Stimulated activated CD8-positive, alpha-beta memory T cell treated with anti-CD3 and anti-CD28 coated beads, Interleukin-12 subunit alpha, Interleukin-12 subunit beta, amount 100 ng/mL, for 1 hour (primary cell): ENCODE results near the gene SKIC2.
"Not testable (repeated sequence)": the region's sequence is repeated elsewhere in the genome, so short reads cannot be mapped to it uniquely, and the experiment has no call there.

ENCODE experiments used
- DNase-seq: peaks from one replicate; pipeline ENCODE4 v3.0.0-alpha.2; 2020; ENCODE audit warnings: low read depth

SKIC2 gene

DNA sequence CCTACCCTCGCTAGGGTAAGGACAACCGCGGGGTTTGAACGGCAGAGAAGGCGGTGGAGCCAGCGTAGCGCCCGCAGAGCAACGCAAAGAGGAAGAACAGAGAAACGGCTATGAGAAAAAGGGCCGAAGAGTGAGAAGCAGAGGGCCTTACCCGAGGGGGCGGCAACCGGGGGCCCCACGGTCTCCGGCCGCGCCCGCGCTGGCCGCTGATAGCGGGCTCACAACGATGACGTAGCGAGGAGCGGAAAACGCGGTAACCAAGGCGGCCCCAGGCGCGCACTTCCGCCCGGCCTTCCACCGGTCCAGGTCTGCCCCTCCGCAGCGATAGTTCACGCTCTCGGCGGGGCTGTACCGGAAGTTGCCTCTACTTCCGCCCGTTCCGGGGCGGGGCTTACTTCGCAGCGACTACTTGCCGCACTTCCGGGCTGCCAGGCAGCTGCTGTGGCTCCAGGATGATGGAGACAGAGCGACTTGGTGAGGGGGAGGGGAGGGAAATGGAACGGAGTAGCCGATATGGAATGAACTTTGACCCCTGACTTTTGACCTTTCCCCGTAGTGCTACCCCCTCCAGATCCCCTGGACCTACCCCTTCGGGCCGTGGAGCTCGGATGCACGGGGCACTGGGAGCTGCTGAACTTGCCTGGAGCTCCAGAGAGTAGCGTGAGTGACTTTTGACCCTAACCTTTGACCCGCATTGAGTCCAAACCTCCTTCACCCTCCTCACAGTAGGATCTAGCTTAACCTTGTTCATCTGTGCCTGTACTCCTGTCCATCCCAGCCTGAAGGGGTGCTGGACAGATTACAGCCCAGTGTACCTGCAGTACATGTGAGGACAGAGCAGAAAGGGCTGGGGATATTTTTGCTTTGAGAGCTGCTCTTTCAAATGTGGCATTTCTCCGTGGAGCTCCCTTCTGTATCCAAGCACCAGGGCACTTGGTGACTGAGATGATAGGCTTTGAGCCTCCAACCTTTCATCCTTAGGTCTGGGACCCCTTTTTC, at the start of gene SKIC2, which contains the start of gene NELFE:
Gene SKIC2, plus strand, starts transcription at position 435 of the 999 bp plus-strand sequence. Its CDS starts 18 bp downstream, at position 453.
Gene NELFE, minus strand, starts transcription at position 231 of the 999 bp plus-strand sequence. CDS start 525 bp downstream, outside the sequence.
- peak; percentile 99 for DNase-seq

DNA sequence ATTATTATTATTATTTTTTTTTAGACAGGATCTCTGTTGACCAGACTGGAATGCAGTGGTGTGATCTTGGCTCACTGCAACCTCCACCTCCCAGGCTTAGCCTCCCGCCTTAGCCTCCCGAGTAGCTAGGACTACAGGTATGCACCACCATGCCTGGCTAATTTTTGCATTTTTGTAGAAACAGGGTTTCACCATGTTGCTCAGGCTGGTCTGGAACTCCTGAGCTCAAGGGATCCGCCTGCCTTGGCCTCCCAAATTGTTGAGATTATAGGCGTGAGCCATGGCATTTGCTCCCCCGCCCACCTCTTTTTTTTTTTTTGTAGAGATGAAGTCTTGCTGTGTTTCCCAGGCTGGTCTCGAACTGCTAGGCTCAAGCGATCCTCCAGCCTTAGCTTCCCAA, 49.7 kb upstream of the SKIC2 start:
- DNase-seq: not testable (repeated sequence)

DNA sequence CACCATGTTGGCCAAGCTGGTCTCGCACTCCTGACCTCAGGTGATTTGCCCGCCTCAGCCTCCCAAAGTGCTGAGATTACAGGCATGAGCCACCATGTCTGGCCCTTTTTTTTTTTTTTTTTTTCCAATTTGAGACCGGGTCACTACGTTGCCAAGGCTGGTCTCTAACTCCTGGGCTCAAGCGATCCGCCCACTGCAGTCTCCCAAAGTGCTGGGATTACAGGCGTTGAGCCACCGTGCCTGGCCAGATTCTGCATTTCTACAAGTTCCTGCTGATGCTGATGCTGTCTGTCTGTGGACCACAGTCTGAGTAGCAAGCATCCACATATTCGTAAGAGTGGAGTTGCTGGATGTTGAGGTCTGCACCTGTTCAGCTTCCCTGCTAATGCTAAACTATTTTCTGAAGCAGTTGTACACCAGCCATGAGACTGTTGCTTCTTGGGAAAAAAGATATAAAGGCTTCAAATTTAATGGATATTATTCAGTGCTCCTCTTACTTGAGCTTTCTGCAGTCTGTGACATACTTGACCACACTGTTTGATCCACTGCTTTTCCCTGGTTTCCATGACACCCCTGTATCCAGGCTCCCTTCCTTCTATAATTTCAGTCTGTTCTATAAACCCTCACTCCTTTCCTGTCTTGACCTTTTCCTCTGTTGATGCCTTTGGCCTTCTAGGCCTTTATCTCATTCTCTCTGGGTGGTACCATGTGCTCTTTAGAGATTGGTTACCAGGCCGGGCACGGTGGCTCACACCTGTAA, 47.0 kb upstream of the SKIC2 start:
- no peak for DNase-seq

DNA sequence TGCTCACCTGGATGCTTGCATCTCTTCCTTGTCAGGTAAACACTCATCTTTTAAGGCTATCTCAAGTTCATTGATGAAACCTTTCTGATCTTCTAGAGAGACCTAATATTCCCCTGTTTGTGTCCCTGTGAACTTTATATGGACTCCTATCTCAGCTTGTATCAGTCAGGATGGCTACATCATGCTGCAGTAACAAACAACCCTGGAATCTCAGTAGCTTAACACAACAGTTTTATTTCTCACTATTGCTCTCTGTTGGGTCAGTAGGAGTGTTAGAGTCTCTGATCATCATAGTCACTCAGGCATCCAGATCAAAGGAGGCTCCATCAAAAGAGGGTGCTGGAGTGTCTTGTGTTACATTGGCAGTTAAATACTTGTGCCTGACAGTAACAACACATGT, 43.6 kb upstream of the SKIC2 start:
- DNase-seq: no peak

DNA sequence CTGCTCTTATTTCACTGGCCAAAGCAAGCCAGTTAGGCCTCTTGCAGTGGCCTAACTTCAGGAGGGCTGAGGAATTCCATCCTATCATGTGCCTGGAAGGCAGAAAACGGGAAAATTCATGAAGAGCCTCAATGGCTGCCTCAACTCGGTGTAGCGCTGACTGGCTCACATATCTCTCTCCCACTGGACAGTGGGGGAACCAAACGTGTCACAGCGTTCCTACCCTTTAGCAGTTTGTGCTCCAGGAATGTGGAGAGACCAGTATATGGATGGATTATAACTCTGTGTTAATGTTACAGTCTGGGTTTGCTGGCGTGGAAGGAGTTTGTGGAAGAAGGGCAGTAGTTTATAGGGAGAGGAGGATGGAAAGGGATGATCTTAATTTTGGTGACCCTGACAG, 43.2 kb upstream of the SKIC2 start:
- no peak for DNase-seq

DNA sequence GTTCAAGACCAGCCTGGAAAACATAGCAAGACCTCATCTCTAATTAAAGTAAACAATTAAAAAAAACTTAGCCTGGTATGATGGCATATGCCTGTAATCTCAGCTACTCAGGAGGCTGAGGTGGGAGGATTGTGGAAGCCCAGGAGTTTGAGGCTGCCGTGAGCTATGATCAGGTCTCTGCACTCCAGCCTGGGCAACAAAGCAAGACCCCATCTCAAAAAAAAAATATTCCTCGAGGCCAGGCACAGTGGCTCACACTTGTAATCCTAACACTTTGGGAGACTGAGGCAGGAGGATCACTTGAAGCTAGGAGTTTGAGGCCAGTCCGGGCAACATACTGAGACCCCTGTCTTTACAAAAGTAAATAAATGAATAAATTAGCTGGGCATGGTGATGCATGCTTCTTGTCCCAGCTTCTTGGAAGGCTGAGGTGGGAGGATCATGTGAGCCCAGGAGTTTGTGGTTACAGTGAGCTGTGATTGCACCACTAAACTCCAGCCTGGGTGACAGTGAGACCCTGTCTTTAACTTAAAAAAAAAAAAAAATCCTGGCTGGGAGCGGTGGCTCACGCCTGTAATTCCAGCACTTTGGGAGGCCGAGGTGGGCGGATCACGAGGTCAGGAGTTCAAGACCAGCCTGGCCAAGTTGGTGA, 40.8 kb upstream of the SKIC2 start:
- DNase-seq: no peak

DNA sequence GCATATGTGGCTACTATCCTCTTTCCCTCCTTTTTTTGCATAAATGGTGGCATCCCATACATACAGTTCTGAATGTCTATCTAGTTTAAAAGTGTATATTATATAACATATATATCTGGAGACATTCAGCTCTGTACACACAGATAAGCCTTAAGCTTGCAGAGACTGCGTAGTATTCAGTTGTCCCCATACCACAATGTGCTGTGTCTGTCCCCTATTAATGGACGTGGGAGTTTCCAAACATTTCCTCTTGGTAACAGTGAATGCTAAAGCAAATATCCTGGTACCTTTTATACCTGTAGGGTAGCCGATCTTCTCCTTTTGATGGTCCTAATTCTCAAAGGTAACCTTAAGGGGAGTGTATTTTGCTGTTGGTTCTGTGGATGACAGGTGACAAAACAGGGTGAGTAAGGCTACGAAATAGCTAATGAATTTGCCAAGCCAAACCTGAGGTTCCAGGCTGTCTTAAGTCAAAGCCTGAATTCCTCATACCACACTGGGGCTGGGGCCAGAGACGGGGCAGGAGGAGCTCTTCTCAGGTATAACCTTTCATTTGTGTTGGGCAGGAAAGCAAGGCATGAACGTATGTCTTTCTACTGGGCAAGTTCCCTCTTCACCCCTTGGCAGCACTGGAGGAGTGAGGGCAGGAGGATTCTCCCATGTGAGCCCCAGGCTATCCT, 39.2 kb upstream of the SKIC2 start:
- DNase-seq: no peak

DNA sequence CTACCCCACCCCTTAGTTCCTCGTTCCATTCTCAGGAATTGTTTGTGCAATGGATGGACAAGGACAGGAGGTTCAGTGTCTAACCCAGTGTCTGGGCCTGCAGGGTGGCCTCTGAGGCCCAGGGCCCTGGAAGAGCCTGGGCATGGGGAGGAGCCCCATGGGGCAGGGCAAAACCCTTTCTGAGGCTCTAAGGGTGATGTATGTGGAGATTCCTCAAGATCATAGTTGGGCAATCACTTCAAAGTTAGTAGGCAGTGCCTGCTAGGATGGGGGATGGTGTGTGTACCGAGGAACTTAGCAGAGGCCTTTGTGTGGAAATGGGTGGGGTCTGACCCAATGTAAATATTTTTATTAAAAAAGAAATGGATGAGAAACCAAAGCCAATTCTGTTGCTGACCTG, 38.2 kb upstream of the SKIC2 start:
- DNase-seq: no peak

DNA sequence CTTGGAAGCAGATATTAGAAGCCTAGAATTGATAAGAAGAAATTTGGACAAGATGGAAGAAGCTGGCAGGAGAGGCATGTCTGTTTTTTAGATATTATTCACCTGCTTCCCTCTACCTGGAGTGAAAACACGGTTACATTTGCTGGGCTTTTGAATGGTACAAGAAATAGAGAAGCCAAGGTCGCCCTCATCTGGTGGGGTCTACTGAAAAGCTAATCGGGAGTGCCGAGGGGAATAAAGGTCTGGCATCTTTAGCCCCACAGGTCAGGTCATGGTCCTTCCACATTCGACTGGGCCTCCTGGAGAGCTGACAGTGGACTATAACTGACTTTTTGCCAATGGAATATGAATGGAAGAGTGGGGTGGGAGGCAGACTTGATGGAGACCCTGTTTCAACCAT, 36.0 kb upstream of the SKIC2 start:
- DNase-seq: no peak

DNA sequence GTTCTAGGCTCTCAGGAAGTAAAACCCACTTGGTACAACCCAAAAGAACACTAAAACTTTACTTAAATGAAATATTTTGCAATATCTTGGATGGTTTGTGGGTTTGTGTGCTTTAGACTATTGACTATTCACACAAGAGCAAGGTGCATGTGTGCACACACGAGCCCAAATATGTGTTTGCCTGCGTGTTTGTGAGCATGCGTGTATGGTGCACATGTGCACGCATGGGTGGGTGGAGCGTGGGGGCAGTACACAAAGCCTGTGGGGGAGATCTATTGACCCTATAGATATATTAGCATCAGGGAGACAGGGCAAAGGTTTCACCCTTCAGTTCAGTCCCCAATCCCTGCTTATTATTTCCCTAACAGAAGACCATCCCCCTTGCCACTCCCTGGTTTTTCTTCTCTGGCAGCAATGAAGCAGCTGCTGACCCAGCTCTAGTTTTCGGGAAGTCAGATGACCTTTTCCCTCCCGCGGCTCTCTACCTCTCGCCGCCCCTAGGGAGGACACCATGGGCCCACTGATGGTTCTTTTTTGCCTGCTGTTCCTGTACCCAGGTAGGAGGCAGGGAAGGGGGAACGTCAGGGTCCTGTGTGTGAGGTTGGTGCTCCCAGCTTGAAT, 31.6 kb upstream of the SKIC2 start, which contains the start of gene C2:
Gene C2, plus strand, starts transcription at position 476 of the 621 bp plus-strand sequence. Its CDS starts 36 bp downstream, at position 512.
- no peak for DNase-seq

DNA sequence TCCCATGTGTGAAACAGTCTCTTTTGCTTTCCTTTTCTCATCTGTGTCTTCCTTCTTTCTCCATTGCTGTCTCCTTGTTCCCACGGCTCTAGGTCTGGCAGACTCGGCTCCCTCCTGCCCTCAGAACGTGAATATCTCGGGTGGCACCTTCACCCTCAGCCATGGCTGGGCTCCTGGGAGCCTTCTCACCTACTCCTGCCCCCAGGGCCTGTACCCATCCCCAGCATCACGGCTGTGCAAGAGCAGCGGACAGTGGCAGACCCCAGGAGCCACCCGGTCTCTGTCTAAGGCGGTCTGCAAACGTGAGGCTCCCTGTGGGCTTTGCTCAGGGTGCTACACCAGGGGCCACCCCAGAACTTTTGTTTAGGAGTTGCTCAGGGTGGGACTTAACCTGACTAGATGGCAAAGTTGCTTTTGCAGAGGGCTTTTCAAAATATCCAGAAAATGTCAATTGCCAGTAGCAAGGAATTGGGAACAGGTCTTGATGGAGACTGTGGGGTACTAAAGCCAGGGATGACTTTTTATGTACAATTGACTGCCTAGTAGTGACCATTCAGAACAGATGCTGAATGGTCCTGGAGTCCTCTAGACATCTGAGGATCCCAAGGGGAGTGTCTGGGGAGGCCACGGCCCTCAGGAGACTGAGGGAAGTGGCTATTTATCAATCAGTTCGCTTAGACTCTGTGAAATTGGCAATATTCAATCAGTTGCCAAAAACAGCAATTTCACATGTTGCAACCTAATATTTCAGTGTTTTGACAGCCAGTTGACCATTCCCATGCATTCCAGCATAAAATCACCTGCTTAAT, 30.9 kb upstream of the SKIC2 start:
- no peak for DNase-seq

DNA sequence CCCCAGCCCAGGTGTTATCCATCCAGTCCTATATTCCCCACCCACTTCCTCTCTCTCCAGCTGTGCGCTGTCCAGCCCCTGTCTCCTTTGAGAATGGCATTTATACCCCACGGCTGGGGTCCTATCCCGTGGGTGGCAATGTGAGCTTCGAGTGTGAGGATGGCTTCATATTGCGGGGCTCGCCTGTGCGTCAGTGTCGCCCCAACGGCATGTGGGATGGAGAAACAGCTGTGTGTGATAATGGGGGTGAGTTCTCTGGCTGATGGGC, 30.4 kb upstream of the SKIC2 start:
- no peak for DNase-seq

DNA sequence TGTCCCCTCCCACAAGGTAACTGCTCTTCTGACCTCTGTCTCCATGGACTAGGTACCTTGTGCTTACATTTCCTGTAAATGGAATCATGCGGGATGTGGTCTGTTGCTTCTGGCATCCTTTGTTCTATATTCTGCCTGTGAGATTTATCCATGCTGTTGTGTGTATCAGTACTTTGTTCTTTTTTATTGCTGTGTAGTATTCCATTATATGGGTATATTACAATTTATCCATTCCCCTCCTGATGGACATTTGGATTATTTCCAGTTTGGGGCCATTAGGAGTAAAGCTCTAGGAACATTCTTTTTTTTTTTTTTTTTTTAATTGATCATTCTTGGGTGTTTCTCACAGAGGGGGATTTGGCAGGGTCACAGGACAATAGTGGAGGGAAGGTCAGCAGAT, 28.0 kb upstream of the SKIC2 start:
- DNase-seq: no peak

DNA sequence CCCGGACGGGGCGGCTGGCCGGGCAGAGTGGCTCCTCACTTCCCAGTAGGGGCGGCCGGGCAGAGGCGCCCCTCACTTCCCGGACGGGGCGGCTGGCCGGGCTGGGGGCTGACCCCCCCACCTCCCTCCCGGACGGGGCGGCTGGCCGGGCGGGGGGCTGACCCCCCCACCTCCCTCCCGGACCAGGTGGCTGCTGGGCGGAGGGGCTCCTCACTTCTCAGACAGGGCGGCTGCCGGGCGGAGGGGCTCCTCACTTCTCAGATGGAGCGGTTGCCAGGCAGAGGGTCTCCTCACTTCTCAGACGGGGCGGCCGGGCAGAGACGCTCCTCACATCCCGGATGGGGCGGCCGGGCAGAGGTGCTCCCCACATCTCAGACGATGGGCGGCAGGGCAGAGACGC, 26.8 kb upstream of the SKIC2 start:
- not testable (repeated sequence) for DNase-seq

DNA sequence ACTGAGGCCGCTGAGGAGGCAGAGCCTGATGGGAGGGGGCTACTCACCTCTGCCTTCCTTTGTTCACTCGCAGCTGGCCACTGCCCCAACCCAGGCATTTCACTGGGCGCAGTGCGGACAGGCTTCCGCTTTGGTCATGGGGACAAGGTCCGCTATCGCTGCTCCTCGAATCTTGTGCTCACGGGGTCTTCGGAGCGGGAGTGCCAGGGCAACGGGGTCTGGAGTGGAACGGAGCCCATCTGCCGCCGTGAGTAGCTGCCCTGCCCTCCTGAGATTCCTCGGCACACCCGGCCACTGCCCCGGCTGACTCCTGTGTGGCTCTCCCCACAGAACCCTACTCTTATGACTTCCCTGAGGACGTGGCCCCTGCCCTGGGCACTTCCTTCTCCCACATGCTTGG, 25.4 kb upstream of the SKIC2 start:
- no peak for DNase-seq

DNA sequence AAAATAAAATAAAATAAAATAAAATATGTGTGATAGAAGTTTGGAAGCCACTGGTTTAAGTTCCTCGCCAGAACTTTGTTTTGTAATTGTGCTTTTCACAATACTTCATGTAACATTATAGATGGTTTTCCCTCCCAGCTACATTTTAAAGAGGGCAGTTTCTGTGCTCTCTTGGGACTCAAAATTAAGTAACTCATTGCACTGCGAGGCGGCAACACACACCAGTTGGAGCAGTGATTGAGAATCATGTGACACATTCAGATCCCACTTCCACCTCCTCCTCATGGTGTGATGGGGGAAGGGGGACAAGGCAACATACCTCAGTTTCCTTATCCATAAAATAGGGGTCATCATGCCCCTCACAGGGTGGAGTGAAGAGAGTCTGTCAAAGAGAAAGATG, 24.0 kb upstream of the SKIC2 start:
- DNase-seq: no peak

DNA sequence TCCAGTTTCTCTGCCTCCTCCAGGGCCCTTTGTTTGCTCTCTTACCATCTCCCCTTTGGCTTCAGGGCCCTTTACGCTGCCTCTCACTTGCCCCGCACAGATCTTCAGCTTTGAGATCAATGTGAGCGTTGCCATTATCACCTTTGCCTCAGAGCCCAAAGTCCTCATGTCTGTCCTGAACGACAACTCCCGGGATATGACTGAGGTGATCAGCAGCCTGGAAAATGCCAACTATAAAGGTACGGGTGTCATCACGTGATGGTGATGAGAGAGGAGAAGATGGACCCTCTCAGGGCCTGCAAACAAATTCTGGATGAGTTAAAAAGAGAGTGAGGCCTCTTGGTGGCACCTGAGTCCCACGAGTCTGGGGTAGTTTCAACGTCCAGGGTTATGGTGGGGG, 23.2 kb upstream of the SKIC2 start:
- no peak for DNase-seq

DNA sequence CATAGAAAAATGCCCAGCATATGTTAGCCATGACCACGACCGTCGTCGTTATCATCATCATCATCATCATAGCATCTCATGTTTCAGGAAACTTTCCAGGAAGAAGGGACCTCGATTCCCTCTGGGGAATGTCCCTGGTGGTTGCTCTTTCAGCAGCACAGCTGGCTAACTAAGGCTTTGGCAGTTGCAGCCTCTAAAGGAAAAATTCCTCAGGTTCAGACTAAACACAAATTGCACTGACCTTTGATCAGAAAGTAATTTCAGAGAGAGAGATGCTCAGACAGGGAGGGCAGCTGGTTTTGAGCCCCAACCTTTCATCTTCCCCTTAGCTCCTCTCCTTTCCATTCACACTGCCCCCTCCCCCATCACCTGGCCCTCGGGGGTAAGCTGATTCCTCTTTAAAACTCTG, 18.7 kb upstream of the SKIC2 start:
- no peak for DNase-seq

DNA sequence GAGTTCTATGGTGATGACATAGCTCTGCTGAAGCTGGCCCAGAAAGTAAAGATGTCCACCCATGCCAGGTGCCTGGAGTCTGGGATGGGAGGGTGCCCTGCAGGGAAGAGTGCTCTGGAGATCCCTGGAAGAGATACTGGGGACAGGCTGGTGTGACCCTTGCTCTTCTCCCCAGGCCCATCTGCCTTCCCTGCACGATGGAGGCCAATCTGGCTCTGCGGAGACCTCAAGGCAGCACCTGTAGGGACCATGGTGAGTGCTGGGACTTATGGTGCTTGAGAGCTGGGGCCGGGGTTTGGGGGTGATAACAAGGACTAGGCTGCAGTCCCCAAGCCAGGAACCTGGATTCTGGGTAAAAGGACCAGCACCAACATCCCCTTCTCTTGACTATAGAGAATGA, 15.2 kb upstream of the SKIC2 start:
- no peak for DNase-seq

DNA sequence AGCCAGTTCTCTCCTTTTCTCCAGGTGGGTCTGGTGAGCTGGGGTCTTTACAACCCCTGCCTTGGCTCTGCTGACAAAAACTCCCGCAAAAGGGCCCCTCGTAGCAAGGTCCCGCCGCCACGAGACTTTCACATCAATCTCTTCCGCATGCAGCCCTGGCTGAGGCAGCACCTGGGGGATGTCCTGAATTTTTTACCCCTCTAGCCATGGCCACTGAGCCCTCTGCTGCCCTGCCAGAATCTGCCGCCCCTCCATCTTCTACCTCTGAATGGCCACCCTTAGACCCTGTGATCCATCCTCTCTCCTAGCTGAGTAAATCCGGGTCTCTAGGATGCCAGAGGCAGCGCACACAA, 13.8 kb upstream of the SKIC2 start:
- DNase-seq: no peak
